HG03108 (cell line): Measurements from ENCODE around the gene EXOC4.
"Not testable (repeated sequence)": the region's sequence is repeated elsewhere in the genome, so short reads cannot be mapped to it uniquely, and the experiment has no call there.

ENCODE experiments used
- ATAC-seq: cut with Tn5 transposase; IDR thresholded peaks from one replicate; pipeline ENCODE4 v1.9.1; 2021; ENCODE audit warnings: moderate library complexity; ENCODE audit not compliant: unreplicated experiment

Gene EXOC4

GRCh38 chr7:133777701-133778100, 524.8 kb downstream of the EXOC4 start:
- ATAC-seq, result no peak

DNA sequence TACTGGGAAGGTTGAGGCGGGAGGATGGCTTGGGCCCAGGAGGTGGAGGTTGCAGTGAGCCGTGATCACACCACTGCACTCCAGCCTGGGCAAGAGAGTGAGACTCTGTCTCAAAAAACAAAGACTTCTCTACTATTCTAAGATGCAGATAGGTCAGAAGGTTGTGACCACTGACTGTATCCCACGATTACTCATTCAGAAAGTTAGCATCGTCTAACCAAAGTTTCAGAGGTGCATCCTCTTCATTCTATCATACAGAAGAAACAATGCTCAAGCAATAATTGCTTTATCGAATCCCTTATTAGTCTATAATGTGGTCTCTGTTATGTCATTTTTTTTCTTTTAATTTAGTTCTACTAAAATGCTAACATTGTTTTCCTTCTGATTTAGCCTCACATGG, 525.6 kb downstream of the EXOC4 start:
- ATAC-seq, result peak; percentile 93

GRCh38 chr7:133779538-133779937, 526.7 kb downstream of the EXOC4 start:
- not testable (repeated sequence) for ATAC-seq

DNA sequence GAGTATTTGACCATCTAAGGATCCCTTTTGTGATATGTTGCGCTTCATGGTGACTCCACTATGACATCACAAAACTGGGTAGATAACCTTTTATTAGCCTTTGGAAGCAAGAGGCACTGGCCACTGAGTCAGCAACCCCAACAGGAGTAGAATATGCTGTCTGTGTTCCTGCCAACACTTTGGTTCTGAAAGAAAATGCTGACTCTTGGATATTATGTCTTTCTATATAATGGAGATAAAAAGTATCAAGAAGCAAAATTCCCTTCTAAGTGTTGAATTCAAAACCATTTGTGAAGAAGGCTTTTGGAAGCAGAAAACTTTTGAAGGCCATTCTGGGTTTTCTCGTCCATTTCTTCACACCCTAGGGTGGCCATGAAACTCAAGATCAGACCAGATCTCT, 528.0 kb downstream of the EXOC4 start:
- ATAC-seq, result no peak

DNA sequence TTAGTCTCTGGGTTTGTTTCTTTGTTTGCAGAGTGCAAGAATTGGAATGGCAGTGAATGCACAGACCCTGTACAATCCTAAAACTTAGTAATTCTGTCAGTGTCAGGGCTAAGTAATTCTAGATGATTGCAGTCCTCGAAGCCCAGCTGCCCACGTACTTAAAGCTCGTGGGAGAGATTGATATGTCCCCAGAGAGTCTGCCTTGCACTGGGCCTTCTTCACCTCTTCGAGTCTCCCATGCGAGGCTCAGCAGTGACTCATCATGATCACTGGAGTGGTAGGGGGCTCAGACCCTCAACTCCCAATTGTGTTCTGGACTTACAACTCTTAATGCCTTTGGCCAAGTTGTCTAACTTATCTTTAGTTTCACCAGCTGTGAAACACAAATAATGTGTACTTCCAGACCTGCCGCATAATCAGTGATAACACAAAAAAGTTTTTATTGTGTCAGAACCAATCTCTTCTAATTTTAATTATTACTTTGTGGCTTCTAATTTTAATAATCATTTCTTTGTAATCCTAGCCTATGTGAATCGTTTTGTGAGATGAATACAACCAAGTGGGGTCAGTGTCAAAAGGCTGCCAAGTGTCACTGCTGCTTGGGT, 528.7 kb downstream of the EXOC4 start:
- ATAC-seq, result no peak

- ATAC-seq, result no peak
Observed at GRCh38 chr7:133782470-133782869, 529.6 kb downstream of the EXOC4 start.

DNA sequence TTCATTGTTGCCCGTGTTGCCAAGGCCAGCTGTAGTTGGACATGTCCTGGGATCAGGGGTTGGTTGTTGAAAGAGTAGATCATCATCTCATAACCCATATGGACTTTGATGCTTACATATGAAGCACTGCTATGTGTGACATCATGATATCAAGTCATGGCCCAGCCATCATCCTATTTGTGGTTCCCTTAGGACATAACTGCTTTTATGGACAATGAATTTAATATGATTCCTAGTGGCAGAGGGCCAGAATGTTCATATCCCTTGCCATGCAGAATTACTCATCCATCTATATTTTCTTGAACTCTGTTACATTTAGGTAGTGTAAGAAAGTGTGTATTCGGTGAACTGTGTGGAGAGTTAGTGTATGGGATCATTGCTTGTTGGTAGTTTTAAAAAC, 530.4 kb downstream of the EXOC4 start:
- ATAC-seq, result no peak

DNA sequence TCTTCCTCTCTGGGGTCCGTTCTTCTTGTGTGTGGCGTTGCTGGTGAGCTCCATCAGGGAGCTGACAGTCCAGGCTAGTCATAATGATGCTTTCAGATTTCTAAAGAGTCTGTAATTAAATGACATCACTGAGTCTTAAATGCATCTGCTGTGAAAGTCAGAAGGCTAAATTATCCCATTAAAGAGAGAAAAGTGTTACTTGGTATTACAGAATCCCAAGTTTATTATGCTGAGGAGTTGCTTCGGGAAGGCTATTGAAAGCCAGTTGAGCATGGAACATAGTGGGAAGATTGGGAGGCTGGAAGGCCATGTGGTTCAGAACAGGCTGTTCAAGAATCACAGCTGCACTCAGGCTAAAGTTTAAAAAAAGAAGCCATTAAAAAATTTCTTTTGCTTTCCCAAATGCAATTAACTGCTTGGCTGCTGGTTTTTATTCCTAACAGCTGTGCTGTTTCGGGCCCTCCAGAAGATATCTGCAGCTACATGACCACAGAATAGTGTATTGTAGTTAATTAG, 531.7 kb downstream of the EXOC4 start:
- no peak for ATAC-seq

DNA sequence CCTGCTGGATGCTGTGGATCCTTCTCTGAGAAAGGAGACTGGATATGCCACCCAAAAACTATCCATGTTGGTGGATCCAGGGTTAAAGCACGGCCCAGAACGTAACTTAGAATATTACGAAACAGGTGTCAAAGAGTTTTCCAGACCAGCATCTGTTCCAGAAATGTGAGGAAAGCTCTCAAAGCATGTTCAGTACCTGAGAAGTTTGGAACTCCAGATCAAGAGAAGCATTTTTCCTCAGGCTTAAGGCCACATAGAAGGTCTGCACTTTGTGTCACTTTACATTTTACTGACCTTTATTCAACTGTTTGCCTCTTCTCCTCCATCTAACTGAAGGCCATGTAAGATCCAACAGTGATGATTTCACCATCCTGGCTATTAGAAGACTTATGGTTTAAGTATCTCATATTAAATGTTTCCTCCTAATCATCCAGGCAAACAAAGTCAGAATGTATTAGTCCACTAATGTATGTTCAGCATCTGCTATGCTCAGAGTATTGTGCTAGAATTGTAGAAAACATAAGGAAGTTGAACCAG, 533.6 kb downstream of the EXOC4 start:
- ATAC-seq, result no peak

GRCh38 chr7:133789974-133790373, 537.1 kb downstream of the EXOC4 start:
- no peak for ATAC-seq

DNA sequence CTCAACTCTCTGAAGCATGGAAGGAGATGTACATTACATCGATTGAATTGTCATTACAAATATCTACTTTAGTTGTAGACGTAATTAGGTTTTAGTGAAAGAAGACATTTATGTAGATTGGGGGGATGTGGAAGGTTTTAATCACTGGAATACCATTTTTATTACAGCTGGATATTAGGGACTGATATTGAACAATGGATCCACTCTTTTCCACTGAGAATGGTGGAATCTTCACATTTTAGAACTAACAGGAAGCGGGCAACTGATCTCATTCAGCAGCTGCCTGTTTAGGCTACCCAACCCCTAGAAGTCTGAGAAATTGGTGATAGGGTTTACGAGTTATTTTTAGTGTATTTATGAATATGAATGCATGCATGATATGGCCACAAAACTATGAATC, 538.0 kb downstream of the EXOC4 start:
- no peak for ATAC-seq

DNA sequence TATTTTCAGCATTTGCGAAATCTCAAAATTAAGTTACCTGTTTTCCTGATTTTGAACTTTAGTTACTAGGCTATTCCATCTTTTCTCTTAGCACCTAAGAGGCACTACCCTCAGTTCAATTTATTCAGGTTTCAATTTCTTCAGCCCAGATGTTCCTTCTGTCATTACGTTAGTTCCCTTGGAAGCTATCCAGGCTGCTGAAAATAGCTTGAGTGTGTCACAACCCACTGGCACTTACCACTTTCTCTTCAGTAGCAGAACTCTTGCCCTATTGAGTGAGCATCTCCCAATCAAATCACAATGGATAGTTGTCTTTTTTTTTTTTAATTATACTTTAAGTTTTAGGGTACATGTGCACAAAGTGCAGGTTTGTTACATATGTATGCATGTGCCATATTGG, 541.6 kb downstream of the EXOC4 start:
- ATAC-seq, result no peak

DNA sequence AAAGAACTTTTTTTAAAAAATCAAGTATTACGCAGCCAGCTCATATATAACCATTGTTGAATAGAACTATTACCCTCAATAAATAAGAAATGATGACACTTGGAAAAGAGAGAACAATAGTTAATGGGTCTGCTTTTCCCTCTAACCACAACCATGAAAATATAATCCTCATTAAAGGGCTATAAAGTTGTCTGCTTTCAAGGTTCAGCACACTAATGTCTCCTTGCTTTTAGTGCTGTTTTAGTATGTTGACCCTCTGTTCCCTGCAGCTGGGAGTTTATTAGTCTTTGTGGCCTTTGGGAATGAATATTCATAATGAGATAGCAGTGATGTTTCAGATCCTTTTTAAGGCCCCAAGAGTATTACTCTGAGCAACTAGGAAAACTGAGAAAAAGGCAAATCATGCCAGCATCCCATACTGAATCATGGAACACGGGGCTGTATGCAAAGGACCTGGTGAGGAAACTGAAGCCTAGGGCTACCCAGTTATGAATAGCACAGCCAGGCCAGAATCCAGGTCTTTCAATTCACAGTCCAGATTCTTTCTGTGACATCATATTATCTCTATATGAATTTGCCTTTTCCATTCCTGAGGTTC, 542.3 kb downstream of the EXOC4 start:
- ATAC-seq, result no peak

DNA sequence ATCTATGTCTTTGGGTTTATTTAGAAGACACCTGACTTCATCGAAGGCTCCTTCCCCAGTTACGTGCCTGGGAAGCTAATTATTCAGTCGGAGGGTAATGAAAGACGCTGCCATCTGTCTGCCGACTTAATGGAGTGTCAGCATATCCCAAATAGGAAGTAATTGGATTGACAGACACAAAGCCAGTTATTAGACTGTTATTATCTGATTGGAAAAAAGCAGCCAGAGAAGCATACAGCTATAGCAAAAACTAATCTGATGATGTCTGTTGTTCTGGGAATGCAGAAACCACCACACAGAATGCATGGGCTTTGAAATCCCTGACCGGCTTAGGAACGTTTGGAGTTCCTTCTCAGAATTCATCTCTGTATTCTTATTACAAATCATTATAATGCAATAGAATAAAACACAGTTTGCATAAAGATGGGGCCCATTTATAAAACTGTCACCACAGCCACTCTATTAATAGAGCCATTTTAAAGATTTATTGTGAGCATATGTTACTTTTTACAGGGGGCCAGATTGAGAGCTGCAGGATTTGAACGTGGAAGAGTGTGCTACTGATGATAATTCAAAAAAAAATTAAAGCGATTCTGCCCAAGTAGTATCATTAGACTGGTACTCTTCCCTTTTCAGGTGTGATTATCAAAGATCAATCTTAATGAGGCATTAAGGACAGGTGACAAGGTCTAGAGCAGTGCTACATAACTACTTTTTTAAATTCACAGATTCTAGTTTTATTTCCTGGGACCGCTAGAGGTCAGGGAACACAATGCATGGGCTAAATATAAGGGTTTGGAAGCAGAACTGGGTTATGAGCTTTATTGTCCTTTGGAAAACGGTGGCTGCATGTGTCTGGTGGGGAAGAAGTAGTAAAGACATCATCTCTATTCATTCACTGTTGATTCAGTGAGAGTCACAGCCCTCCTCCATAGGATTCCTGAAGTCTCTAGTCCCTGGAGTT, 544.2 kb downstream of the EXOC4 start:
- no peak for ATAC-seq

DNA sequence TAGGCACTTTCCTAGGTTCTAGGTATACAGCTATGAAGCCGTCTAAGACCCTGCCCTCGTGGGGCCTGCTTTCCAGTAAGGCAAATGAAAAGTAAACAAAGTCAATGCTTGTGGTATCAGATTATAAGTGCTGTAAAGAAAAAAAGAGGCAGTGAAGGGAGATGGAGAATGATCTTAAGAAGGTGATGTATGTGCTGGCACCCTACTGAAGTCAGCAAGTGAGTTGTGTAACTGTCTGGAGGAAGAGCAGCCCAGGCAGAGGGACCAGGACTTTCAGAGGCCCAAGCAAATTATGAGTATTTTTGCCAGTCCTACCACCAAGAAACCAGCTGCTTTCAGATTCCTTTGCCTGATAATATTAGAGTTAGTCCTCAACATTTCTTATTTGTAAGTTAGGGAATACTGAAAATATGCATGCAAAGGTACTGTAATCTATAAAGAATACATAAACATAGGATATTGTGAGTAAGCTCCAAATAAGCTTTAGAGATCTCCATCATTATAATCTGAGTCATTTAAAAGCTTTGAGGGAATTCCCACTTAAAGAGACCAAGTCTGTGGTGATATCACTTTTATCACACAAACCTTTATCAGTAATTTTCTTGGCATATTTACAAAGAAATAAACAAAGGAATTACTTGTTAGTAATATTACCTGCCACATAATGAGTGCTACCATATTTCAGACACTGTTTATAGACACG, 545.1 kb downstream of the EXOC4 start:
- ATAC-seq, result no peak

DNA sequence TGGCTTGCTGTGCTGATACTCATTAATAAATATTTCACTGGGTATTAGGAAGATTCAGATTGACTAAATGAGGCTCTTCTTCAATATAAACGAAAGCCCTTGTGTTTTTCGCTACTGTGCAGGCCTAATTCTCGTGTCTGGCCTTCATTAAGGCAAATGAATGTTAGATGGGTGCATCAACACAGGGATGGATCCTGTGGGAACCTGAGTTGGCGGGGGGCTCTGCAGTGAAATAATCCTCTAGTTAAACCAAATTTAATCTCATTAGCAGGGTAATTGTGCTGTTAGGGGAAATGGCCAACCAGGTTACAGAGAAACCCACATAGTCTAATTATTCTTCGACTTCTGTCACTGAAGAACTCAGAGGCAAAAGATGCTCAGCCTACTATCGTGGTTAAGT, 548.5 kb downstream of the EXOC4 start:
- no peak for ATAC-seq

- ATAC-seq, result no peak
Observed at GRCh38 chr7:133804127-133804526, 551.2 kb downstream of the EXOC4 start.

GRCh38 chr7:133805426-133805825, 552.5 kb downstream of the EXOC4 start:
- no peak for ATAC-seq

GRCh38 chr7:133807624-133808492, 555.0 kb downstream of the EXOC4 start:
- no peak for ATAC-seq

- ATAC-seq, result no peak
Observed at GRCh38 chr7:133808493-133808866, 555.6 kb downstream of the EXOC4 start.
